ENCODE measurements around the gene OR5A1.
"Not testable (repeated sequence)": the region's sequence is repeated elsewhere in the genome, so short reads cannot be mapped to it uniquely, and the experiment has no call there.

Gene OR5A1

GRCh38 chr11:59426361-59427067 is 9.8 kb upstream of the OR5A1 start, which contains the start of gene OR5A2:
OR5A2 (minus strand) TSS chr11:59426413; CDS start chr11:59422953, 3,460 bp downstream.
- TF ChIP-seq CTCF (IDR thresholded peaks at IDR 0.05; ENCODE audit: borderline replicate concordance, control extremely low read depth, extremely low read depth, insufficient read depth, missing control alignments): no peak
- no peak for DNase-seq (ENCODE audit: low spot score)
- in situ Hi-C loops (cut with MboI; ENCODE audit: low sequenced_read_pairs, unreplicated experiment): loop anchor here (10.0 kb wide), 2 partner anchors 132 to 242 kb away; no protein-coding TSS in a partner anchor

- in situ Hi-C loops (cut with MboI; ENCODE audit: low sequenced_read_pairs, unreplicated experiment): loop anchor here (10.0 kb wide), 2 partner anchors 132 to 242 kb away; no protein-coding TSS in a partner anchor
- TF ChIP-seq CTCF (IDR thresholded peaks at IDR 0.05; ENCODE audit: borderline replicate concordance, control extremely low read depth, extremely low read depth, insufficient read depth, missing control alignments): no peak
- no peak for DNase-seq (ENCODE audit: low spot score)
These were observed 9.2 kb upstream of the OR5A1 start for GRCh38 chr11:59427068-59427382.

GRCh38 chr11:59429924-59430516 is 6.2 kb upstream of the OR5A1 start:
- in situ Hi-C loops (cut with MboI; ENCODE audit: low sequenced_read_pairs, unreplicated experiment): loop anchor here (10.0 kb wide), 2 partner anchors 135 to 245 kb away; no protein-coding TSS in a partner anchor
- peak; percentile 46 for TF ChIP-seq CTCF (IDR thresholded peaks at IDR 0.05; ENCODE audit: borderline replicate concordance, control extremely low read depth, extremely low read depth, insufficient read depth, missing control alignments)
- peak; percentile 60 for DNase-seq (ENCODE audit: low spot score)

- in situ Hi-C loops (cut with MboI; ENCODE audit: low sequenced_read_pairs, unreplicated experiment): no loop called here
- no peak for TF ChIP-seq CTCF (IDR thresholded peaks at IDR 0.05; ENCODE audit: borderline replicate concordance, control extremely low read depth, extremely low read depth, insufficient read depth, missing control alignments)
- DNase-seq (ENCODE audit: low spot score): no peak
These were observed 1.5 kb downstream of the OR5A1 start for GRCh38 chr11:59437770-59438169.

DNA sequence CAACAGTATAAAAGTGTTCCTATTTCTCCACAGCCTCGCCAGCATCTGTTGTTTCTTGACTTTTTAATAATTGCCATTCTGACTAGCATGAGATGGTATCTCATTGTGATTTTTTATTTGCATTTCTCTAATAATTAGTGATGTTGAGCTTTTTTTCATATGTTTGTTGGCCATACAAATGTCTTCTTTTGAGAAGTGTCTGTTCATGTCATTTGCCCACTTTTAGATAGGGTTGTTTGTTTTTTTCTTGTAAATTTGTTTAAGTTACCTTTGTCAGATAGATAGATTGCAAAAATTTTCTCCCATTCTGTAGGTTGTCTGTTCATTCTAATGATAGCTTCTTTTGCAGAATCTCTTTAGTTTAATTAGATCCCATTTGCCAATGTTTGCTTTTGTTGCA is 9.4 kb downstream of the OR5A1 start:
- in situ Hi-C loops (cut with MboI; ENCODE audit: low sequenced_read_pairs, unreplicated experiment): loop anchor here (10.0 kb wide), 1 partner anchor 59 kb away; the partner anchor contains the start of gene OR4D11
- DNase-seq (ENCODE audit: low spot score): not testable (repeated sequence)

DNA sequence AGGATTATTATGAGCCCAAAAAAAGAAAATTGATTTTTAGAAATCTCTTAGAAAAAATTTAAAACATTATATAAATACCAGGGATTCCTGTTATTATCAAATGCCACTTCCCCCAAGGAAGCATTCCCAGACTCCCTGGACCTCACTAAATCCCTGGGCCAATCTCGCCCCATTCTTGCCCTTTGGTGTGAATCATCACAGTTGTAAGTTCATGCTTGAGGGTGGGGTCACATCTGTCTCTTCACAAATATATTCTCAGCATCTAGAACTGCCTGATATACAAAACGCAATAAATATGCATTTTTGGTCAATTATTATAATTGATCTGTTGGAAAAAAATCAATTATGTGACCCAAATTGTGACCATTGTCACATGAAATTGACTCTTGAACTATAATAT is 12.2 kb downstream of the OR5A1 start:
- no peak for DNase-seq (ENCODE audit: low spot score)
- no peak for TF ChIP-seq CTCF (IDR thresholded peaks at IDR 0.05; ENCODE audit: borderline replicate concordance, control extremely low read depth, extremely low read depth, insufficient read depth, missing control alignments)
- in situ Hi-C loops (cut with MboI; ENCODE audit: low sequenced_read_pairs, unreplicated experiment): loop anchor here (10.0 kb wide), 1 partner anchor 56 kb away; the partner anchor contains the start of gene OR4D11

DNA sequence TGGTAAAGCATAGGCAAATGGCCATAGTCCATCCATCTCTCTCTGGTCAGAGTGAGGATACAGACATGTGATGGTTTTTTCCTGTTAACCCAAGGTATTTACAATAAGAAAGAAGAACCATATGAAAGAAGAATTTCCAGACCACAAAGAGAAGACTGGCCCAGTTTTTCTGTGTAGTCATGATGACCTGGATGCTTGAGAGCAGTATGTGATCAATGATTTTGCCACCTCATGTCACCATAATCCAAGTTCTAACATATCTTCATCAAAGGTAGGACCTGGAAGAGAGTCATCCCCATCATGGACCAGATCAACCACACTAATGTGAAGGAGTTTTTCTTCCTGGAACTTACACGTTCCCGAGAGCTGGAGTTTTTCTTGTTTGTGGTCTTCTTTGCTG is 20.4 kb downstream of the OR5A1 start, which contains the start of gene OR4D6:
TSS of gene OR4D6 (plus strand) at position 301 of the 400 bp plus-strand sequence. CDS start at position 301, 0 bp downstream.
- in situ Hi-C loops (cut with MboI; ENCODE audit: low sequenced_read_pairs, unreplicated experiment): no loop called here
- no peak for DNase-seq (ENCODE audit: low spot score)
- no peak for TF ChIP-seq CTCF (IDR thresholded peaks at IDR 0.05; ENCODE audit: borderline replicate concordance, control extremely low read depth, extremely low read depth, insufficient read depth, missing control alignments)
